Measurements from ENCODE around the gene ADAMTSL1.

DNA sequence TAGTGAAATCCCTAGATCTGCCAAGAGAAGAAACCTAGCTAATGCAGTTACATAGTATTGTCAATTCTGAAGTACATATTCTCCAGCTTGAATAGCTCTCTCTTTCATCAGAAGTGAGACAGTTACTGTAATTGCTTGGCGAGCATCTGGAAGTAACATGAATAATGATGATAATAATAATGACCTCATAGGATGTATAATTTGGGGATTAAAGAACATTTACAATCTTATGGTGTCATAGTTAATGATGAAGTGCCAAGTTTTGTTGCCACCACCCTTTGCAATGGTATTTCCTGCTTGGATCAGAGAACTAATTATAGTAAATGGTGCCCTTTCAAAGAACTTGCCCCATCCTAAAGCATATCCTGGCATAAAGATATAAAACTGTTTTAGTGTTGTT is 201.4 kb downstream of the ADAMTSL1 start:
- TF ChIP-seq, protein P1, sequence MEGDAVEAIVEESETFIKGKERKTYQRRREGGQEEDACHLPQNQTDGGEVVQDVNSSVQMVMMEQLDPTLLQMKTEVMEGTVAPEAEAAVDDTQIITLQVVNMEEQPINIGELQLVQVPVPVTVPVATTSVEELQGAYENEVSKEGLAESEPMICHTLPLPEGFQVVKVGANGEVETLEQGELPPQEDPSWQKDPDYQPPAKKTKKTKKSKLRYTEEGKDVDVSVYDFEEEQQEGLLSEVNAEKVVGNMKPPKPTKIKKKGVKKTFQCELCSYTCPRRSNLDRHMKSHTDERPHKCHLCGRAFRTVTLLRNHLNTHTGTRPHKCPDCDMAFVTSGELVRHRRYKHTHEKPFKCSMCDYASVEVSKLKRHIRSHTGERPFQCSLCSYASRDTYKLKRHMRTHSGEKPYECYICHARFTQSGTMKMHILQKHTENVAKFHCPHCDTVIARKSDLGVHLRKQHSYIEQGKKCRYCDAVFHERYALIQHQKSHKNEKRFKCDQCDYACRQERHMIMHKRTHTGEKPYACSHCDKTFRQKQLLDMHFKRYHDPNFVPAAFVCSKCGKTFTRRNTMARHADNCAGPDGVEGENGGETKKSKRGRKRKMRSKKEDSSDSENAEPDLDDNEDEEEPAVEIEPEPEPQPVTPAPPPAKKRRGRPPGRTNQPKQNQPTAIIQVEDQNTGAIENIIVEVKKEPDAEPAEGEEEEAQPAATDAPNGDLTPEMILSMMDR (IDR thresholded peaks at IDR 0.05; ENCODE audit: extremely low read depth in 1 of 2, insufficient read depth in 1 of 2, low read depth in 1 of 2, low read length in 2 of 2) = no peak
- no peak for TF ChIP-seq FOS (IDR thresholded peaks at IDR 0.05; ENCODE audit: borderline replicate concordance, insufficient read depth, low read length)
- TF ChIP-seq POLR2AphosphoS5 (IDR thresholded peaks at IDR 0.05; ENCODE audit: insufficient read depth, low read depth, low read length) = no peak
- TF ChIP-seq EZH2 (IDR thresholded peaks at IDR 0.05; ENCODE audit: borderline replicate concordance, low read depth, low read length, severe bottlenecking) = no peak
- TF ChIP-seq POLR2A (IDR thresholded peaks at IDR 0.05; ENCODE audit: low read depth, low read length) = no peak
- TF ChIP-seq, protein P2, sequence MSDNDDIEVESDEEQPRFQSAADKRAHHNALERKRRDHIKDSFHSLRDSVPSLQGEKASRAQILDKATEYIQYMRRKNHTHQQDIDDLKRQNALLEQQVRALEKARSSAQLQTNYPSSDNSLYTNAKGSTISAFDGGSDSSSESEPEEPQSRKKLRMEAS (IDR thresholded peaks at IDR 0.05; ENCODE audit: insufficient read depth, insufficient read length) = no peak
- TF ChIP-seq JUN (IDR thresholded peaks at IDR 0.05; ENCODE audit: borderline replicate concordance, insufficient read depth, insufficient read length, low read depth) = peak; percentile 44
- no peak for TF ChIP-seq MYC (IDR thresholded peaks at IDR 0.05; ENCODE audit: low read depth, low read length)
- no peak for TF ChIP-seq GATA2 (IDR thresholded peaks at IDR 0.05; ENCODE audit: insufficient read depth, insufficient read length, low read depth, low read length)
